HG03558 (cell line): ENCODE results near the gene SLN.
A peak's percentile ranks its signal among the peaks of the same experiment; 100 is the strongest.
"Not testable (repeated sequence)": the region's sequence is repeated elsewhere in the genome, so short reads cannot be mapped to it uniquely, and the experiment has no call there.

Source experiments
- ATAC-seq: cut with Tn5 transposase; IDR thresholded peaks from one replicate; pipeline ENCODE4 v1.9.1; 2021; ENCODE audit warnings: moderate number of reproducible peaks; ENCODE audit not compliant: unreplicated experiment; ENCODE audit errors: extremely low read depth

The SLN gene

GRCh38 chr11:107711861-107712755 lies at the start of gene SLN:
Gene SLN, minus strand, starts transcription at chr11:107712056.
- no peak for ATAC-seq

GRCh38 chr11:107758719-107759355 lies 47.0 kb upstream of the SLN start:
- ATAC-seq, result not testable (repeated sequence)

GRCh38 chr11:107757661-107758060 lies 45.8 kb upstream of the SLN start:
- no peak for ATAC-seq

- ATAC-seq, result no peak
Observed at GRCh38 chr11:107756553-107756952, 44.7 kb upstream of the SLN start.

GRCh38 chr11:107752949-107753822 lies 41.3 kb upstream of the SLN start:
- ATAC-seq, result no peak

- ATAC-seq, result no peak
Observed at GRCh38 chr11:107752508-107752907, 40.7 kb upstream of the SLN start.

GRCh38 chr11:107751082-107751481 lies 39.2 kb upstream of the SLN start:
- ATAC-seq, result no peak

- no peak for ATAC-seq
Observed at GRCh38 chr11:107750313-107750712, 38.5 kb upstream of the SLN start.

GRCh38 chr11:107747622-107748021 lies 35.8 kb upstream of the SLN start:
- ATAC-seq, result no peak

- no peak for ATAC-seq
Observed at GRCh38 chr11:107744736-107745135, 32.9 kb upstream of the SLN start.

GRCh38 chr11:107743191-107743590 lies 31.3 kb upstream of the SLN start:
- ATAC-seq, result no peak

GRCh38 chr11:107741044-107741823 lies 29.4 kb upstream of the SLN start:
- ATAC-seq, result no peak

- ATAC-seq, result no peak
Observed at GRCh38 chr11:107740271-107740670, 28.4 kb upstream of the SLN start.

GRCh38 chr11:107736546-107736945 lies 24.7 kb upstream of the SLN start:
- ATAC-seq, result no peak

- ATAC-seq, result peak; percentile 45
Observed at GRCh38 chr11:107733518-107733917, 21.7 kb upstream of the SLN start.

- no peak for ATAC-seq
Observed at GRCh38 chr11:107732689-107733051, 20.8 kb upstream of the SLN start.

- peak; percentile 52 for ATAC-seq
Observed at GRCh38 chr11:107731941-107732688, 20.3 kb upstream of the SLN start.

- no peak for ATAC-seq
Observed at GRCh38 chr11:107722662-107723061, 10.8 kb upstream of the SLN start.

GRCh38 chr11:107721207-107721606 lies 9.4 kb upstream of the SLN start:
- ATAC-seq, result no peak
